GM19438 (cell line): ENCODE results near the gene ZNF74.

Experiments used
- ATAC-seq: cut with Tn5 transposase; IDR thresholded peaks from one replicate; pipeline ENCODE4 v1.9.1; 2021; ENCODE audit warnings: low read depth; ENCODE audit not compliant: unreplicated experiment

Gene ZNF74

GRCh38 chr22:20418211-20418788 lies 24.3 kb downstream of the ZNF74 start:
- ATAC-seq = no peak

- ATAC-seq = no peak
These were observed 25.7 kb downstream of the ZNF74 start for GRCh38 chr22:20419664-20419951.

- no peak for ATAC-seq
These were observed 26.3 kb downstream of the ZNF74 start for GRCh38 chr22:20420157-20420842.

- no peak for ATAC-seq
These were observed 27.5 kb downstream of the ZNF74 start for GRCh38 chr22:20421507-20421874.

GRCh38 chr22:20422271-20423007 lies 28.5 kb downstream of the ZNF74 start:
- ATAC-seq = no peak

DNA sequence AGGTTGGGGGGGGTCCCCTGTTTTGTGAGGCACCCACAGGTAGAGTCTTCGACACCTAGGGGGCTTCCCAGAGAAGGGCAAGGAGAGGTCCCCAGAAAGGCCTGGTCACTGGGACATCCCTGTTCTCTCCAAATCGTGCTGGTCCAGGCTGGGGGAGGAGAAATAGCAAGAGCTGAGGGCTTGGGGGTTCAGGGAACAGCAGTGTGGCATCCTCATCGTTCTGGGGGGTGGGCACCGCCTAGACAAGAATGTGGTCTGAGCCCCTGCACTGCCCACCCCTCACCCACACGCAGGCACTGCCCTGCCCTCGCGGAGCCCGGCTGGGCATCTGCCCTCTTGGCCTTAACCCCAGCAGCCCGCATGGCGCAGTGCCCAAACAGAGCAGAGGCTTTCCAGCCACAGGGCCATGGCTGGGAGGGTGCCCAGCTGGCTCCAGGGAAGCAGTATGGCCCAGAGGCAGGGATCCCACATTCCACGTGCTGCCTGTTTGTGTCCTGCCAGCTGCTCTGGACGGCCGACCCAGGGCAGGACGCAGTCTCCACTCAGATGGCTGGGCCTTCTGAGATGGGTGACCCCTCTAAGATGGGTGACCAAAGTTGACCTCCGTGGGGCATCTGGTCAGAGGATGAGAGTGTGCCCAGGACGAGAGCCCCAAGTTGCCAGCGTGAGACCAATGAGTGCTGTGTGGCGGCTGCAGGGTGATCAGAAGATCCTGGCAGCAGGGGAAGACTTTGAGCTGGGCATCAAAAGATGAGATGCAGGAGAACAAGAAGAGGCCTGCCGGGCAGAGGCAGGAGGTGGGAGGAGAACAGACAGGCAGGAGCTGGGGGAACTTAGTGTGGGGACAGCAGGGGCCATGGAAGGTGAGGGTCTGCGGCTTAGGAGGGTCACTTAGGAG lies 29.3 kb downstream of the ZNF74 start:
- no peak for ATAC-seq

GRCh38 chr22:20423906-20424551 lies 30.1 kb downstream of the ZNF74 start:
- ATAC-seq = no peak

GRCh38 chr22:20424568-20424931 lies 30.6 kb downstream of the ZNF74 start:
- ATAC-seq = no peak

- ATAC-seq = no peak
These were observed 31.1 kb downstream of the ZNF74 start for GRCh38 chr22:20424932-20425565.

DNA sequence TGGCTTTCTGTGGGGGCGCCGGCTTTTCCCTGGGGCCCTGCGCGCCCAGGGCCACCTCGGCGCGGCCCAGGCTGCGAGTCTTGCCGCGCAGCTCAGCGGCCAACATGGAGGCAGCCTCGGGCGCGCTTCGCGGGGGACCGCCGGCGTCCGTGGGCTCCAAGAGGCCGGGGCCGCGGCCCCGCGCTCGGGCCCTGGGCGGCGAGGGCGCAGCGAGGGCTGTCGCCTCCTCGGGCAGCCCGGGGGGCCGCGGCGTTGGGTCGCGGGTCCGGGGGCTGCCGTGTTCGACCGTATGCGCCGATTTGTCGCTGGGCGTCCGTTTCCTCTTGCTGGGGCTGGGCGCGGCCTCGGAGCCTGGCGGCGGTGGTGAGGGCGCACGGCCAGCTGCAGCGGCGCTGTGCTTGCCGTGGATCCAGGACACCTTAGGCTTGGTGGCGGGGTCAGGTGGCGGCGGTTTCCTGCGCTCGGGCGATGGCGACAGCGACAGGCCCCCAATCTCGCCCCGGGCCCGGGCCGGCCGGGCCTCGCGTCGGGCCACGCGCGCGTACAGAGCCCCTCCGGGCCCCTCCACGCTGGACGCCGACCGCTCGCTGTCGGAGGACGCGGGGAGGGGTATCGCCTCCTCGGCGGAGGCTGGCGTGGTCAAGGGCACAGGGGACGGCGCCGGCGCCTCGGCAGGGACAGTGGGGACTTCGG lies 31.8 kb downstream of the ZNF74 start:
- no peak for ATAC-seq

DNA sequence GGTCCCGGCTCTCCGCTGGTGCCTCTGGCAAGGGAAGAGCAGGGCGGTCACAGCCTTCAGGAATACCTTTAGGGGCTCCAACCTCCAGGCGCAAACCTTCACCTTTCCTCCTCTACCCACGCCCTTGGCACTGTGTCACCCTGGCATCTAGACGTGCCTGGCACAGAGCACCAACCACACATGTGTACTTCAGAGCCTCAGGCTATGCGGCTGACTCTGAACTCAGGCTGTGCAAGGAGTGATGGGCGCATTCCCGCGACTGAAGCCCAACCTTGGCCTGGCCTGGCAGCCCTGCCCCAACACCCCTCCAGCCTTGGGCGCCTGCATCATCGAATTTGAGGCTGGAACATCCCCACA lies 32.3 kb downstream of the ZNF74 start:
- no peak for ATAC-seq

GRCh38 chr22:20427104-20427944 lies 33.4 kb downstream of the ZNF74 start:
- ATAC-seq = no peak

- ATAC-seq = no peak
These were observed 34.0 kb downstream of the ZNF74 start for GRCh38 chr22:20427945-20428417.

GRCh38 chr22:20428496-20429253 lies 34.7 kb downstream of the ZNF74 start:
- no peak for ATAC-seq

DNA sequence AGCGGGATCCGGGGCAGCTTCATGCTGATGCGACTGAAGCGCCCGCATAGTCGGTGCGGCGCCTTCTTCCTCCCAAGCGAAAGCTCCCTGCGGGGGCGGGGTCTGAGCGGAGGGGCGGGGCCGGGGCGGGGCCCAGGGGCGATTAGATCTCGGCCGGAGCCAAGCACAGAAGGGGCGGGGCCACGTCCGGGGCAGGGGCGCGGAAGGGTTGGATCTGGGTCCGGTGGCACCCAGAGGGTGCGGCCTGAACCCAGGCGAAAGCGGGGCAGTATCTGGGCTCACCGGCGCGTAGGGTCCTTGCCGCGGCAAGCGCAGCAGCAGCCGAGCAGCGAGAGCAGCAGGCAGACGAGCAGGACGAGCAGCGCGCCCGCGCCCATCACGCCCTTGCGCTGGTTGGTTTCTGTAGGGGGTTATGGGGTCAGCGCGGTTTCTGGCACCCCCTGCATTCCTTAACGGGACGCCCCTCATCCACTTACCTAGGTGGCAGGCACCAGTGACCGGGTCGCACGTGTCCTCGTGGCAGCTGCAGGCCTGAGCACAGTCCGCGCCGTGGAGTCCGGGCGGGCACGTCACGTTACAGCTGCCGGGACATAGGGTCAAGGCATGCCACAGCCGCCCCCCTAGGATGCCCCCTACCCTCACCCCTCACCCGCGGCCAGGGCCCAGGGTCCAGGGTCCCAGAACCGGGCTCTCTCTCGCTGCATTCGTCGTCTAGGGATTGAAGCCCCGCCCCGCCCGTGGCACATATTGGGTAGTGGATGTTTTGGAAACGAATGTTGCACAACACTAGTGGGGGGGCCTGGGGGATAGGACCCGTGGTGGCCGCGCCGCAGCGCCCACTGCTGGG lies 35.5 kb downstream of the ZNF74 start:
- ATAC-seq = no peak

DNA sequence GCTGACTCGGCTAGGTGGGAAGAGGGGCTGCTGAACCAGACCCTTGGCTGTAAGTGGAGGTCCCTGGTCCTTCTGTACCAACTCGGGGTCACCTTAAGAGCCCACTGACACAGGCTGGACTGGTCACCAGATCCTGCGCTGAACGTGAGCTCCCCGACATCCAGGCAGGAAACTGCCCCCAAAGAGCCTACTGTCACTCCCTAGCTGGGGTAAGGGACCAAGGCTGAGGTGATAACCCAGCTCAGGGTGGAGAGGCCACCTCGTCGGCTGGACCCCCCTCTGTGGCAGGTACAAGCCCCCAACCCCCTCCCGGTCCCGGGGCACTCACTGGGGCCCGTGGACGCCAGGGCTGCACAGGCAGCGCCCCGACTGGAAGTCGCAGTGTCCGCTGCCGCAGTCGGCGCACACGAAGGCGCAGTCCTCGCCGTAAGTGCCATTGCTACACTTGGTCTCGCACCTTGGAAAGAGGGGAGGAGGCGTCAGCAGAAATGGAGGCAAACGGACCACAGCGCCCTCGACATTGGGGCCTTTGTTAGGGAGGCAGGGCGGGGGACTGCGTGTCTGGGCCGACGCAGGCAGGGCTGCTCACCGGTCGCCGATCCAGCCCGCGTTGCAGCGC lies 36.3 kb downstream of the ZNF74 start:
- ATAC-seq = no peak
